GM15510 (cell line): ENCODE results near the gene SLC31A2.

ENCODE experiments used
- POLR2A ChIP-seq: IDR thresholded peaks from 3 replicates; pipeline ENCODE4 v1.6.1; 2011; ENCODE audit warnings: borderline replicate concordance; ENCODE audit not compliant: insufficient read length; ENCODE audit errors: extremely low read depth

SLC31A2 gene

DNA sequence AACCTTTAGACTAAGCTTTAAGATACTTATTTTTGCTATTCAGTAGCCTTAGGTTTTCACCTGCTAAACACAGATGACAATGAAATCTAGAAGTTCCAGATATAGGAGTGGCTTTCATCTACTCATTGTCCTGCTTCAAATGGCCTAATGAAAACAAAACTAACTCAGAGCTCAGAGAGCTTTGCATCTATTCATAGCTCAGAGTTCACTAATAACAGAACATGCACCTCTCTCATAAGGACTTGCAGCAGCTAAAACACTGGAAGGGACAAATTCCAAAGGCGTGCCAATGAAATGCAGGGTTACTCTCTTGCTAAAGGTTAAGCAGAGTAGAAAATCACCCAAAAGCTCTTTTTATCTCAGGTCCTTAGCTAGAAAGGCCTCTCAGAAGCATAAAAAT is 29.0 kb downstream of the SLC31A2 start:
- no peak for TF ChIP-seq POLR2A

DNA sequence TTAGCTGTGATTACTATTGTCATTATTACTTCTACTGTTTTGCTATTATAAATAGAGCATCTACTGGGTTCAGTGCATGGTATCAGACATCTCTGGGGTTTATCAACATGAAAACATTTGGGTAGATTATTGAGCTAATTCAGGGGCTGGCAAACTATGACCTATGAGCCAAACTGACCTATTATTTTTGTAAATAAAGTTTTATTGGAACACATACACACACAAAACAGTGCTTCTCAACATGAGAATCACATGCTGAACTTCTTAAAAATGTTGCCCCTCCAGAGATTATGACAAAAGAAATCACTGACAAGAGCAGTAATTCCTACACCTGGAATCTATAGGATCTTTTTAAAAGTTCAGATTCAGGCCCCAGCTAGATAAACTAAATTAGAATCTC is 30.4 kb downstream of the SLC31A2 start:
- no peak for TF ChIP-seq POLR2A

DNA sequence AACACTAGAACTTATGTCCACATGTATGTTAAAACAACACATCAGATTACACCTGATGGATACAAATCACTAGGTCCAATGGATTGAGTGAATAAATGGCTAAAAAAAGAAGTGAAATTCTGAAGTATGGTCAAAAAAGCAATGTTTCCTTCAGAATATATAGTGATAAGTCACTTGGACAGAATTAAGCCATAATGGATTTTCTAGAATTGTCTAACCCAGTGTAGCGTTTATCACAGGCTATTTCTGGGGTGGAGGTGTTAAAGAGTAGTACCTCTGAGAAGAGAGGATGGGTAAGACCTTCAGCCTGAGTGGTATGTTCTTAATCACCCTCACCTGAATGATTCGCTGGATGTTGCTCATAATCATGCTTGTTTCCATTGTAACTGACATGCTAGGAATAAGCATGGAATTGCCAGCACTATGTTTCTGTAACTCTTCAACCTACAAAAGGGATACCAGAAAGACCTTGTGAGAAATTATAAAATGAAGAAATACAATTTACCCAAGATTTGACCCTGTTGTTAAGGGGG is 33.2 kb downstream of the SLC31A2 start:
- TF ChIP-seq POLR2A, result no peak

DNA sequence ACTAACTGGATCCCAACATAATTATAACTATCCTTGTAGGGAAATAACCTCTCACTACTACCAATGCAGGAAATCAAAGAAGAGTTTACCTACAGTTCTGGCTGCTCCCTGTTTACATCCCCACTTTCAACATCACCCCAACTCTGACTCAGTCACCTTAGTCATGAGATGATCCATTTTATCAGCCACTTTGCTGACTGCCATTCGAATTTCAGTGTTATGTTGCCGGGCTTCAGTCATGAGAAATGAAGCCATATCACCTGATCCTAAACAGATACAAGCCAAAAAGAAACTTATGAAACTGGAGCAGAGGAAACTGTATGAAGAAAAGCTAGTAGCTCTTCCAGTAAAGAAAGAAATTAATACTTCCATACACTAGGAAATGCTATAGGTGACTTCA is 33.7 kb downstream of the SLC31A2 start:
- no peak for TF ChIP-seq POLR2A

DNA sequence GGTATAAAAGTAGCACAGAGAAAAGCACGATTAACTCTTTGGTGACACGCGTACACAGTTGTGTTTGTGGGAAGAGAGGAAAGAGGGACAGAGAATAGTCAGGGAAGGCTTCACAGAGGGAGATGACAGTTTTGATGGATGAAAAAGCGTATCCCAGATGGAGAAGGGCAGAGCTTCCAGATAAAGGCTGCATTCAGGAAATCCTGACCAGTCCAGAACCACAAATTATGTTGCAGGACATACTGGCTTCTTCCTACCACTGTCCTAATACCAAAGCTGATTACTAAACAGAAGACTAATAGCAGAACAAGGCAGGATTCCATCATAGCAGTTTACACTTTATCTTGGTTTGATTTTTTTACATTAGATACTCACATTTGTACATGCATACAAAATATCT is 34.5 kb downstream of the SLC31A2 start:
- TF ChIP-seq POLR2A, result no peak

DNA sequence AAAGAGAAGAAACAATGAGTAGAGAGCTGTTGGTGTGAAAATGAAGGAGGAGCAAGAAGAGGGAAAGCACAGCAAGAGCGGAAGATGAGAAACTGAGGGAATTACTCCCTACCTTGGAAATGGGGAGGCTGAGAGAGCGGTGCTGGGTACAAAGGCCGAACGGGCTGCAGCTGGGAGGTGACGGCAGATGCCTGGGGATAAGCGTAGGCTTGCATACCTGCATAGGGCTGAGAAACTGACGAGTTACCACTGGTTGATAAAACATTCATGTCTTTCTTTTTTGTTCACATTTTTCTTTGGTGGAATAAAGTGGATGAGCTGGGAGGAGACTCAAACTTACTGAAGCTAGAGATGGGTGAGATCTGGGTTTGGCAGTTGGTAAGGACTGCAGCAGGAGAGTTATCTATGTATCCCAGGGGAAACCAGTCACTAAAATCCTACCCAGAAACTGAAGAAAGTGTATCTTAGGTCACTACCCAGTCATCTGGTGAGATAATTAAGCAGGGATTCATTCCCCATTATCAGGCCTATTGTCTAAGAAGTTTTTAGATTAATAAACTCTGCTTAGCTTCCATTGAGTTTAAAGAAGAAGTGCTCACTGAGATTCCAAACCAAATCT is 35.4 kb downstream of the SLC31A2 start:
- no peak for TF ChIP-seq POLR2A

DNA sequence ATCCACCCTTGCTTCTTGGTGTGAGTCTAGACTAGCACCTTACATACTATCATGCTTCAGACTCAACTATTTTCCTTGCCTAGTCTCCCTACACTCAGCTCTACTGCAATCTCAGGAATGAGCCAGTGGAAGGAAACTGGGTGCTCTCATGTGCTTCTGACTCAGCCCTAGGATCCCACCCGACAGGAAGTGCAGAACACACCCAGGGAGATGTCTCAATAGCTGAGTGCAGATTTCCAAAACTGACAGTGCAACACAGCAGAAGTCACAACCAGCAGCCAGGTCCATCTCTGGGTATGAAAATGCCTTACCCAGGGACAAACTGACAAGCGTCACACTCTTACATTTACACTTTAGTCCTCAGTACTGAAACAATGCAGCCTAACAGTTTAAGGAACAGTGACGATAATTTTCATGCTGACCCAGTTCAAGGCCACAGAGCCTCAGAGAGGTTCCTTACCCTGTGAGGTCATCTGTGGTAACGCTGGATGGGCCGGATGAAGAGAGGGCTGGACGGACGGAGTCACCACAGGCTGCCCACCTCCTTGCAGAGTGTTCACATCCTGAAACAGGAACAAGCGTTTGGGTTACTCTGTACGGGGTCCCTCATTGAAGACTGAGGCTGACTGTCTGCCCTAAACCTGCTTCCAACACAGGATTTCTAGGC is 37.3 kb downstream of the SLC31A2 start:
- no peak for TF ChIP-seq POLR2A

DNA sequence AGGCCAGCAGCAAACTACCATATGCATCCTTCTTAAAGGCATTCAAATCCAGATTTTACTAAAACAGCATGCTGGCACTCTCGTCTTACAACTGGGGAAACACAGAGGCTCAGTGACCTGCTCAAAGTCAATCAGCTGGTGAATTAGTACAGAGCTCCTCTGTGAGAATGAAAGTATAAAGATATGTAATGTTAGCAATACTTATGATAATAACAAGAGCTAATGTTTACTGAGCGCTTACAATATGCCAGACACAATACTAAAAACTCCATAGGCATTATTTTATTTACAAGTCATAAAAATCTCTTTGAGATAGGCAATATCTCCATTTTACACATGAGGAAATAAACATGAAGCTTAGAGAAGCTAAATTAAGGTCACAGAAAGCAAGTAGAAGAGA is 41.6 kb downstream of the SLC31A2 start:
- no peak for TF ChIP-seq POLR2A

DNA sequence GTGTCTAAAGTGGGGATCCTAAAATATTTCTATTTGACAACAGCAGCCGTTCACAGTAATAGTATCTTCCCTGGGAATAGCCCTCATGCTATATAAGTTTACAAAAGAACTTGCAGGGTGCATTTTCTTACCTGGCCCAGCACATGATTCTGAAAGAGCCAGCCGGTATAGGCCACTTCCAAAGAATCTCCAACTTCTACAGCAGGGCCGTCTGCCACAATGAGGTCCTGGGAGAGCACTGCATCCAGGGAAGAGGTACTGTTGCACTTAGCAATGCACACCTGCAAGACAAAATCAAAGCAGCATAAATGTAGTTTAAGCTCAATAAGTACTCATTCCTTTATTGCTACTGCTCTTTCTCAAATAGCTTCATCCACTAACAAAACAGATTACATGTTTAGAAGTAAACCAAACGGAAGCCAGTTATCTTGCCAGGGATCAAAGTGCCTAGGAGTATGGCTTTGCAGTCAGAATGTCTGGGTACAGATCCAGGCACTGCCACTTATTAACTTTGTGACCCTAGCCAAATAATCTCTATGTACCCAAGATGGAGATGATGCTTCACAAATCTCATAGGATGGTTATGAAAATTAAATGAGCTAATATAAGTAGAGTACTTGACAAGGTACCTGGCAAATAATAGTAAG is 49.0 kb downstream of the SLC31A2 start:
- no peak for TF ChIP-seq POLR2A

DNA sequence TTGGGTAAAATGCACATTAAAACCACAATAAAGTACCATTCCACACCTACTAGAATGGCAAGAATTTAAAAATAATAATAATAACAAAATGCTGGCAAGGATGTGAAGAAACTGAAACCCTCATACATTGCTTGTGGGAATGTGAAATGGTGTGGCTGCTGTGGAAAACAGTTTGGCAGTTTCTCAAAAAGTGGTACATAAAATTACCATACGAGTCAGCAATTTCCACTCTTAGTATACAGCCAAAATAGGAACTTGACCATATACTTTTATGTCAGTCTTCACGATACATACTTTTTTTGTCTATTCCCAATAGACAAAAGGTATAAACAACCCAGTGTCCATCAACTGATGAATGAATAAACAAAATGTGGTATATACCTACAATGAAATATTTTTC is 54.6 kb downstream of the SLC31A2 start:
- TF ChIP-seq POLR2A, result no peak

DNA sequence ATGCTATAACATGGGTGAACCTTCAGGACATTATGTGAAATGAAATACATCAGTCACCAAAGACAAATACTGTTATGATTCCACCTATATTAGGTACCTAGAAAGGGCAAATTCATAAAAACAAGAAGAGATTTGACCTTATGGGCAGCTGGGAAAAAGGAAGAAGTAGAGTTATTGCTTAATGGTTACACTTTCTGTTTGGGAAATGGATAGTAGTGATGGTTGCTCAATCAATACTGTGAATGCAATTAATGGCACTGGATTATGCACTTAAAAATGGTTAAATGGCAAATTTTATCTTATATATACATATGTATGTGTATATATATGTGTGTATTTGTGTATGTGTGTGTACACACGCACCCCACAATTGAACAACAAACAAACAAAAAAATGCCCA is 55.1 kb downstream of the SLC31A2 start:
- no peak for TF ChIP-seq POLR2A

DNA sequence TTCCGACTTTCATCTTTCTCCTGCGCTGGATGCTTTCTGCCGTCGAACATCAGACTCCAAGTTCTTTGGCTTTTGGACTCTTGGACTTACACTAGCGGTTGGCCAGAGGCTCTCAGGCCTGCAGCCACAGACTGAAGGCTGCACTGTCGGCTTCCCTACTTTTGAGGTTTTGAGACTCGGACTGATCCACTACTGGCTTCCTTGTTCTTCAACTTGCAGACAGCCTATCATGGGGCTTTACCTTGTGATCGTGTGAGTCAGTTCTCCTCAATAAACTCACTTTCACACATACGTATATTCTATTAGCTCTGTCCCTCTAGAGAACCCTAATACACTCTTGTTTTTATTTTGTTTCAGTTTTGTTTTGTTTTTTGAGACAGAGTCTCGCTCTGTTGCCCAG is 60.0 kb downstream of the SLC31A2 start:
- no peak for TF ChIP-seq POLR2A
